ENCODE results near the gene TNFSF11. TPM values are rescaled to one million over a fixed set of nuclear protein-coding genes. Genes with fewer than 3 reads are reported as not detected.

TNFSF11 gene
- total RNA-seq, 4 donors from 2014 or later = 0.83 TPM; not detected in 3

DNA sequence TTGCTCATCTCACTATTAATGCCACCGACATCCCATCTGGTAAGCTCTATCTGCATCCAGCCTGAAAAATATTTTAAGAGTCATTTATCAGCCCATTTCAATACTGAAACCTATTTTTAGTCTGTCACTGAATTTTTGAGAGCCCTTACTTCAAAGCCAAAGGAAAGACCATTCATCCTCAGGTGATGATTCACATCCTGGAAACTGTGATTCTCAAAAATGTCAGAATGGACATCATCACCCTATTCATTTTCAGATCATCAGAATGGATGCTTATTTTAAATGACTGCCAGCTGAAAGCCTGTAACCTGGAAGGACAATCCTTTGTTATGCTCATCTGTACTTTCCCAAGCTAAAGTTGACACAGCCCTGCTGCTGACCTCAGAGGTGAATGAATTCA is 27.0 kb downstream of the TNFSF11 start:
- in situ Hi-C loops (cut with MboI; ENCODE audit: low sequenced_read_pairs in 4 of 4) = no loop called here
- Histone ChIP-seq H3K27ac (no peak overlapping the region), H3K4me1 (no peaks in the 10 kb centered on the region), H3K27me3 (no peaks in the 10 kb centered on the region), H3K36me3 (no peaks in the 10 kb centered on the region), H3K4me3 (no peak overlapping the region), H3K9me3 (no peaks in the 10 kb centered on the region)
- ATAC-seq (no peak), DNase-seq (no peak)
- TF ChIP-seq POLR2A (IDR thresholded peaks at IDR 0.05) = no peak
- TF ChIP-seq, protein P1, sequence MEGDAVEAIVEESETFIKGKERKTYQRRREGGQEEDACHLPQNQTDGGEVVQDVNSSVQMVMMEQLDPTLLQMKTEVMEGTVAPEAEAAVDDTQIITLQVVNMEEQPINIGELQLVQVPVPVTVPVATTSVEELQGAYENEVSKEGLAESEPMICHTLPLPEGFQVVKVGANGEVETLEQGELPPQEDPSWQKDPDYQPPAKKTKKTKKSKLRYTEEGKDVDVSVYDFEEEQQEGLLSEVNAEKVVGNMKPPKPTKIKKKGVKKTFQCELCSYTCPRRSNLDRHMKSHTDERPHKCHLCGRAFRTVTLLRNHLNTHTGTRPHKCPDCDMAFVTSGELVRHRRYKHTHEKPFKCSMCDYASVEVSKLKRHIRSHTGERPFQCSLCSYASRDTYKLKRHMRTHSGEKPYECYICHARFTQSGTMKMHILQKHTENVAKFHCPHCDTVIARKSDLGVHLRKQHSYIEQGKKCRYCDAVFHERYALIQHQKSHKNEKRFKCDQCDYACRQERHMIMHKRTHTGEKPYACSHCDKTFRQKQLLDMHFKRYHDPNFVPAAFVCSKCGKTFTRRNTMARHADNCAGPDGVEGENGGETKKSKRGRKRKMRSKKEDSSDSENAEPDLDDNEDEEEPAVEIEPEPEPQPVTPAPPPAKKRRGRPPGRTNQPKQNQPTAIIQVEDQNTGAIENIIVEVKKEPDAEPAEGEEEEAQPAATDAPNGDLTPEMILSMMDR (IDR thresholded peaks at IDR 0.05 in 4 of 5, conservative IDR thresholded peaks at IDR 0.05 in 1 of 5) = no peak
- intact Hi-C loops (cut with DNase I; ENCODE audit: low total_unique reads) = no loop called here

GRCh38 chr13:42602906-42603305 is 29.0 kb downstream of the TNFSF11 start:
- Histone ChIP-seq H3K27me3 (no peaks in the 10 kb centered on the region), H3K4me3 (no peak overlapping the region), H3K36me3 (no peaks in the 10 kb centered on the region), H3K4me1 (no peaks in the 10 kb centered on the region), H3K27ac (no peak overlapping the region), H3K9me3 (no peaks in the 10 kb centered on the region)
- ATAC-seq = no peak
- intact Hi-C loops (cut with DNase I; ENCODE audit: low total_unique reads) = no loop called here
- DNase-seq = no peak
- no peak for TF ChIP-seq POLR2A (IDR thresholded peaks at IDR 0.05)
- TF ChIP-seq, protein P1 (IDR thresholded peaks at IDR 0.05 in 4 of 5, conservative IDR thresholded peaks at IDR 0.05 in 1 of 5) = no peak
- in situ Hi-C loops (cut with MboI; ENCODE audit: low sequenced_read_pairs in 4 of 4) = no loop called here

GRCh38 chr13:42603571-42603970 is 29.6 kb downstream of the TNFSF11 start:
- in situ Hi-C loops (cut with MboI; ENCODE audit: low sequenced_read_pairs in 4 of 4) = no loop called here
- intact Hi-C loops (cut with DNase I; ENCODE audit: low total_unique reads) = no loop called here
- Histone ChIP-seq H3K4me3 (no peak overlapping the region), H3K27me3 (no peaks in the 10 kb centered on the region), H3K9me3 (no peaks in the 10 kb centered on the region), H3K27ac (no peak overlapping the region), H3K4me1 (no peaks in the 10 kb centered on the region), H3K36me3 (no peaks in the 10 kb centered on the region)
- no peak for DNase-seq
- ATAC-seq = no peak
- no peak for TF ChIP-seq POLR2A (IDR thresholded peaks at IDR 0.05)
- TF ChIP-seq, protein P1 (IDR thresholded peaks at IDR 0.05 in 4 of 5, conservative IDR thresholded peaks at IDR 0.05 in 1 of 5) = no peak

DNA sequence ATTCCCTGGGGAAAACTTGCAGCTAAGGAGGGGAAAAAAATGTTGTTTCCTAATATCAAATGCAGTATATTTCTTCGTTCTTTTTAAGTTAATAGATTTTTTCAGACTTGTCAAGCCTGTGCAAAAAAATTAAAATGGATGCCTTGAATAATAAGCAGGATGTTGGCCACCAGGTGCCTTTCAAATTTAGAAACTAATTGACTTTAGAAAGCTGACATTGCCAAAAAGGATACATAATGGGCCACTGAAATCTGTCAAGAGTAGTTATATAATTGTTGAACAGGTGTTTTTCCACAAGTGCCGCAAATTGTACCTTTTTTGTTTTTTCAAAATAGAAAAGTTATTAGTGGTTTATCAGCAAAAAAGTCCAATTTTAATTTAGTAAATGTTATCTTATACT is 33.6 kb downstream of the TNFSF11 start:
- H3K36me3 ChIP-seq = no peaks in the 10 kb centered on the region
- TF ChIP-seq POLR2A (IDR thresholded peaks at IDR 0.05) = no peak
- TF ChIP-seq, protein P1 (IDR thresholded peaks at IDR 0.05 in 4 of 5, conservative IDR thresholded peaks at IDR 0.05 in 1 of 5) = no peak
- no peak overlapping the region for H3K27ac ChIP-seq
- no peak for DNase-seq
- no peaks in the 10 kb centered on the region for H3K27me3 ChIP-seq
- no peaks in the 10 kb centered on the region for H3K9me3 ChIP-seq
- no peak overlapping the region for H3K4me3 ChIP-seq
- in situ Hi-C loops (cut with MboI; ENCODE audit: low sequenced_read_pairs in 4 of 4) (no loop called here), intact Hi-C loops (cut with DNase I; ENCODE audit: low total_unique reads) (no loop called here)
- no peaks in the 10 kb centered on the region for H3K4me1 ChIP-seq
- no peak for ATAC-seq

DNA sequence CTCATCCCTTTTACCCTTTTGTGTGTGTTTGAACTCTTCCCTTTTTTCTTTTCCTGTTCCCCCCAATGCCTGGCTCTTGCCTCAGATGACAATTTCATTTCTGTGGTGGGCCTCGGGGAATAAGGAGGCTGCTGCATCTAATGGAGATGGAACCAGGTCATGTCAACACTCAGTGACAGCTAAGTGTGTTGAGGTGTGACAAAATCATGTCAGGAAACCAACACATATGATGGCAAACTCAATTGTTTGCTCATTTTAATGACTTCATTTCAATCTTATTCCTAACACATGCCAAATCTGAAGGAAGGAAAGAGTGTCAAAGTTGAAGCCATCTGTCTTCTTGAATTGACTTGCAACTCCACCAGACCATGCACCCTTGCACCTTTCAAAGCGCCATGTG is 36.7 kb downstream of the TNFSF11 start:
- intact Hi-C loops (cut with DNase I; ENCODE audit: low total_unique reads) = no loop called here
- Histone ChIP-seq H3K4me1 (no peaks in the 10 kb centered on the region), H3K36me3 (no peaks in the 10 kb centered on the region)

More for the DNA sequence above, 36.7 kb downstream of the TNFSF11 start:
- in situ Hi-C loops (cut with MboI; ENCODE audit: low sequenced_read_pairs in 4 of 4) = no loop called here
- DNase-seq (no peak), ATAC-seq (no peak)
- Histone ChIP-seq H3K4me3 (no peak overlapping the region), H3K27ac (no peak overlapping the region), H3K9me3 (no peaks in the 10 kb centered on the region), H3K27me3 (no peaks in the 10 kb centered on the region)
- no peak for TF ChIP-seq POLR2A (IDR thresholded peaks at IDR 0.05)
- TF ChIP-seq, protein P1 (IDR thresholded peaks at IDR 0.05 in 4 of 5, conservative IDR thresholded peaks at IDR 0.05 in 1 of 5) = no peak
